Fibroblast of mammary gland (primary cell): Measurements from ENCODE around the gene B4GALNT2.

Experiments used
- DNase-seq: peaks from one replicate; pipeline ENCODE4 v3.0.0-alpha.2; 2010; ENCODE audit warnings: low read depth
- H3K4me3 ChIP-seq: 2 replicates; pipeline ENCODE4 v1.5.1; 2011; ENCODE audit warnings: low read depth, mild to moderate bottlenecking, low read length, moderate library complexity; ENCODE audit not compliant: control insufficient read depth
- TF ChIP-seq, protein P1 (sequence below): conservative IDR thresholded peaks from 2 replicates; pipeline ENCODE4 v1.5.1; 2011; ENCODE audit warnings: low read depth, low read length, inconsistent platforms; ENCODE audit not compliant: control insufficient read depth, insufficient read depth

The B4GALNT2 gene

DNA sequence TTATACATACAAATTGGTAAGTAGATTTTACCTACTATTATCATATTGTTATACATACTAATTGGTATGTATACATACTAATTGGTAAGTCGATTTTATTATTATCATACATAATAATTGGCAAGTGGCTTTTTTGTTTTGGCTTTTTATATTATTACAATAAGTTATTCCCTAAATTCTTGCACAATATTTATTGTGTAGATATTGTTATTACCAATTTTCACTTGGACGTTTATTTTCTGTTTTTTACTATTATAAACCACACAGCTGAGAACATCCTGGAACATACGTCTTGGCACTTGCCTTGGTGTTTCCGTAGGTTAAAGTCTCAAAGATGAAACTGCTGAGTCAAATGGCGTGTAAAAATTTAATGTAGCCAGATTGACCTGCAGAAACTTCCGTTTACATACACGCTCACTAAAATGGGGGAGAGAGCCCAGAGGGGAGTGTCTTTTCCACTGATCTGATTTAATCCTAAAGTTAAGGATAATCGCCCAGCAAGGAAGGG is 58.9 kb downstream of the B4GALNT2 start:
- DNase-seq, result no peak
- TF ChIP-seq, protein P1, sequence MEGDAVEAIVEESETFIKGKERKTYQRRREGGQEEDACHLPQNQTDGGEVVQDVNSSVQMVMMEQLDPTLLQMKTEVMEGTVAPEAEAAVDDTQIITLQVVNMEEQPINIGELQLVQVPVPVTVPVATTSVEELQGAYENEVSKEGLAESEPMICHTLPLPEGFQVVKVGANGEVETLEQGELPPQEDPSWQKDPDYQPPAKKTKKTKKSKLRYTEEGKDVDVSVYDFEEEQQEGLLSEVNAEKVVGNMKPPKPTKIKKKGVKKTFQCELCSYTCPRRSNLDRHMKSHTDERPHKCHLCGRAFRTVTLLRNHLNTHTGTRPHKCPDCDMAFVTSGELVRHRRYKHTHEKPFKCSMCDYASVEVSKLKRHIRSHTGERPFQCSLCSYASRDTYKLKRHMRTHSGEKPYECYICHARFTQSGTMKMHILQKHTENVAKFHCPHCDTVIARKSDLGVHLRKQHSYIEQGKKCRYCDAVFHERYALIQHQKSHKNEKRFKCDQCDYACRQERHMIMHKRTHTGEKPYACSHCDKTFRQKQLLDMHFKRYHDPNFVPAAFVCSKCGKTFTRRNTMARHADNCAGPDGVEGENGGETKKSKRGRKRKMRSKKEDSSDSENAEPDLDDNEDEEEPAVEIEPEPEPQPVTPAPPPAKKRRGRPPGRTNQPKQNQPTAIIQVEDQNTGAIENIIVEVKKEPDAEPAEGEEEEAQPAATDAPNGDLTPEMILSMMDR, result no peak
- H3K4me3 ChIP-seq, result peak overlapping the region; percentile 67

DNA sequence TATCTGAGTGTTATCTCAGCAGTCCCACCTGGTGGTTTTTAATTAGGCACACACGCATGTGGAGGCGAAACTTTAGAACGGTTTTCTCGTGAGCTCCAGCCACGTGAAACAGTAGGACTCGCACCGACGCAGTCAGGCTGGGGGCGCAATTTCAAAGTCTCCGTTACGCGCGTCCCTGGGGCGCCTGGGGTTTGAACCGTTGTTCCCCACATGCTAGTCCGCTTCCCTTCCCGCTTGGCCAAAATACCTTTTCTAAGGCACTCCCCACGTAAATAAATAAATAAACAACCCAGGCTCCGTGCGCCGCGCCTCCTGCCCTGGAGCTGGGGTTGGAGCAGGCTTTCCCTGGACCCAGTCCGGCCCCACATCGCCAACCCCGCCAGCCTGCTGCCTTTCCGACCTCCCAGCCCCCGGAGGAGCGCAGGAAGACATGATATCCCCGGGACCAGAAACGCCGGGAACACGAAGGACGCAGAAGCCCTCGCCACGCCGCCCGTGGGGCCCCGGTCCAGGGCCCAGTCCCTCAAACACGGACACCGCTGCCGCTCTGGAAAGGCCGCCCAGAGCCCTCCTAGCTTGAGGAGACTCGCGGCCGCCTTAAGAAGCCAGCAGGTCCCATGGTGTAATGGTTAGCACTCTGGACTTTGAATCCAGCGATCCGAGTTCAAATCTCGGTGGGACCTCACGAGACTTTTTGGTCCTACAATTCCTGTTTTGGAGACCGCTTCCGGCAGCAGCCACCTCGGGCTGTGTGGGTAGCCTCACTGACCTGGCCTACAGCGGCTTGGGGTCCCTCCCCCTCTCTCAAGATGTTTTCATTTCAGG is 59.6 kb downstream of the B4GALNT2 start:
- peak; percentile 86 for DNase-seq
- TF ChIP-seq, protein P1, result peak; percentile 27
- H3K4me3 ChIP-seq, result peak overlapping the region; percentile 67

DNA sequence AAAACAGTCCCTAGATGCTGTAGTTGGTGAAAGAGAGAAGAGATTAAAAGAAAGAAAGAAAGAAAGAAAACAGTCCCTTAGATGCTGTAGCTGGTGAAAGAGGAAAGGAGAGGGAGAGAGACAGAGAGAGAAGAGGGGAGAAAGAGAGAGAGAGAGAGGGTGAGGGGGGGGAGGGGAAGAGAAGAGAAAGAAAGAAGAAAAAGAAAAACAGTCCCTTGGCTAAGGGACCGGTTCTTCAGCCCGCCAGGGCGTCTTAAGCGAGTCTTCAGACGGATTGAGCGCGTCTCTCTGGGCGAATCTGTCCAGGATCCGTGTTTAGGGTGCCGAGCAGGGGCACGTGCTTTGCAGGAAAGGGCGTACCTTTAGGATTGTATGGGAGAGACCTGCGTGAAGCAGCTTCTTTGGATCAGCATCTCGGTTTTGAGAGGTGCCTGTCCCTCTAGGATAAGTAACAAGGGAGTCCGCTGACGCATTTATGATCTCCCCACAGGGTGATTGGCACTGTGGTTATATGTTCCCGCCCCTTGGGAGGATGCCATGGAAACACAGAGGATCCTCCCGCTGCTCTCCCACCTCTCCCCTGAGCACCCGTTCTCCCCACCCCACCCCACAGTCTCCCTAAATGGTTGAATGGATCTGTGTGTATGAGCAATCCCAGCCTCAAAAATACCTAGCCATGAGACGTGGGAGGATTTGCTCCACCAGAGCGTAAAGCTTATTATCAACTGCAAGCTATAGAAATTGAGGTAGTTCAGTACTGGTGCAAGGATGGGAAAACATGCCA is 61.1 kb downstream of the B4GALNT2 start:
- peak overlapping the region; percentile 67 for H3K4me3 ChIP-seq
- peak; percentile 73 for DNase-seq
- TF ChIP-seq, protein P1, result no peak

DNA sequence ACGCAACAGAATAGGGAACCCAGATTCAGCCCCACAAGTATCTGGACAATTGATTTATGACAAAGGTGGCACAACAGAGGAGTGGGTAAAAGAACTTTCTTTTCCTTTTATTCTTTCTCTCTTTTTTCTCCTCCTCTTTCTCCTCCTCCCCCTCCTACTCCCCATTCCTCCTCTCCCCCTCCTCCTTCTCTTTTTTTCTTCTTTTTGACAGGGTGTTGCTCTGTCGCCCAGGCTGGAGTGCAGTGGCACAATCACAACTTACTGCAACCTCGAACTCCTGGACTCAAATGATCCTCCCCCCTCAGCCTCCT is 61.7 kb downstream of the B4GALNT2 start:
- TF ChIP-seq, protein P1, result no peak
- H3K4me3 ChIP-seq, result no peak overlapping the region
- DNase-seq, result no peak

DNA sequence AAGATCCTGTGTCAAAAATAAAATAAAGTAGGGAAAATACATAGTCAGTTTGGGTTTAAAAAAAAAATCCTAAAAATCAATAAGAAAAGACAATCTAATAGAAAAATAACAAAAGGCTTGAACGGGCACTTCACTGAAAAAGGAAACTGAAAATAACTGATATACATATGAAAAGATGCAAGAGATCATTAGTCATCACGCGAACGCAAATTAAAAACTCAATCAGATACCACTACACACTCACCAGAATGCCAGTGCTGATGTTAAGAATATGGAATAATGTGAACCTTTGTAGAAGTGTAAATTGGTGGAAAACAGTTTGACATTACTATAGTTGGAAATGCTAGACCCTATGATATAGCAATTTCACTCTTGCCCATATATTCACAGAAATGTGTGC is 63.2 kb downstream of the B4GALNT2 start:
- TF ChIP-seq, protein P1, result no peak
- no peak overlapping the region for H3K4me3 ChIP-seq
- DNase-seq, result no peak

DNA sequence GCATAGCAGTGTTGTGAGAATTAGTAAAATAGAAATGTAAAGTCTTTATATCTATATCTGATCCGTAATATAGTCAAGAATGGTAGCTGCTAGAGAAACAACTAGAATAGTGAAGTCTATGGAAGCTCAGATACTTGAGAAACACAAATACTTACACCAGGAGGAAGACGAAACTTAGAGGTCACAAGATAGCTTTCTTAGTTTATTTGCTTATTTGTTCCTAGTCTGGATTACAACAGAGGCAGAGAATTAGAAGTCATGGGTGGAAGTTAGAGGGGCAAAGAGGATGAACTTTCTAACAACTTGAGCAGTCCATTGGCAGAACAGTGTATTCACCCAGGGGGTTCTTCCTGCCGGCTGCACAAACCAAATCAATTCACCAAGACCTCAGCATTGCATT is 64.0 kb downstream of the B4GALNT2 start:
- no peak for DNase-seq
- TF ChIP-seq, protein P1, result no peak

More for the DNA sequence above, 64.0 kb downstream of the B4GALNT2 start:
- no peak overlapping the region for H3K4me3 ChIP-seq
